IMR-90 (cell line): ENCODE measurements around the gene ADAM30.

Experiments used
- CEBPB ChIP-seq: IDR thresholded peaks from 2 replicates; pipeline ENCODE4 v1.6.1; 2012; ENCODE audit warnings: low read depth, low read length, improper control_type of control experiment
- CHD1 ChIP-seq: IDR thresholded peaks from 2 replicates; pipeline ENCODE4 v1.6.1; 2012; ENCODE audit warnings: low read depth, low read length, improper control_type of control experiment
- NFE2L2 ChIP-seq: fragments of 150-350 bp; IDR thresholded peaks from 2 replicates; pipeline ENCODE4 v1.6.1; 2016; ENCODE audit warnings: low read depth, mild to moderate bottlenecking, low read length
- POLR2A ChIP-seq: IDR thresholded peaks from 2 replicates; pipeline ENCODE4 v1.6.1; 2012; ENCODE audit warnings: mild to moderate bottlenecking, low read depth, low read length
- RFX5 ChIP-seq: IDR thresholded peaks from 2 replicates; pipeline ENCODE4 v1.8.0; 2012; ENCODE audit warnings: low read depth, mild to moderate bottlenecking, low read length, moderate library complexity
- TF ChIP-seq, protein P1 (sequence below): conservative IDR thresholded peaks from 2 replicates; pipeline ENCODE4 v1.5.1; 2012; ENCODE audit warnings: mild to moderate bottlenecking, low read depth, low read length, improper control_type of control experiment

DNA sequence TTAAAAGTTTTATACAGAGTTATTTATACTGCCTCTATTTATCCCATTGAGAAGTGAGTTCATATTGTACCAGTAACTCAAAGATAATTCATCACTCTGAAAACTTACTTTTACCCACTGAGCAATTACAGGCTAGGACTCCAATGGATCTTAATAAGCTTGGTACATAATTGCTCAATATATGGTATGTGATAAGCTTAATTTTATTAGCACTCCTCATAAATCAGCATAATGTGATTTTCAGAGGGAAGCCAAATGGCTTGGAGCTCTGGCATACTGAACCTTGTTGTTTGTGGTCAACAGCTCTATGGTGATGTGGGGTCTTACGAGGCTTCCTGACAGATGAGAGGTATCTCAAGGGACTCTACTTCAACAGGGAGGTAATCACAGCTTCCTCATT, 26.3 kb downstream of the ADAM30 start:
- TF ChIP-seq, protein P1, sequence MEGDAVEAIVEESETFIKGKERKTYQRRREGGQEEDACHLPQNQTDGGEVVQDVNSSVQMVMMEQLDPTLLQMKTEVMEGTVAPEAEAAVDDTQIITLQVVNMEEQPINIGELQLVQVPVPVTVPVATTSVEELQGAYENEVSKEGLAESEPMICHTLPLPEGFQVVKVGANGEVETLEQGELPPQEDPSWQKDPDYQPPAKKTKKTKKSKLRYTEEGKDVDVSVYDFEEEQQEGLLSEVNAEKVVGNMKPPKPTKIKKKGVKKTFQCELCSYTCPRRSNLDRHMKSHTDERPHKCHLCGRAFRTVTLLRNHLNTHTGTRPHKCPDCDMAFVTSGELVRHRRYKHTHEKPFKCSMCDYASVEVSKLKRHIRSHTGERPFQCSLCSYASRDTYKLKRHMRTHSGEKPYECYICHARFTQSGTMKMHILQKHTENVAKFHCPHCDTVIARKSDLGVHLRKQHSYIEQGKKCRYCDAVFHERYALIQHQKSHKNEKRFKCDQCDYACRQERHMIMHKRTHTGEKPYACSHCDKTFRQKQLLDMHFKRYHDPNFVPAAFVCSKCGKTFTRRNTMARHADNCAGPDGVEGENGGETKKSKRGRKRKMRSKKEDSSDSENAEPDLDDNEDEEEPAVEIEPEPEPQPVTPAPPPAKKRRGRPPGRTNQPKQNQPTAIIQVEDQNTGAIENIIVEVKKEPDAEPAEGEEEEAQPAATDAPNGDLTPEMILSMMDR = no peak
- TF ChIP-seq POLR2A (no peak), CHD1 (no peak), RFX5 (no peak), CEBPB (no peak), NFE2L2 (no peak)
